Measurements from ENCODE around the gene HMGXB4. TPM values are rescaled to one million over a fixed set of nuclear protein-coding genes. Genes with fewer than 3 reads are reported as not detected.

The HMGXB4 gene
- total RNA-seq, 2 experiments from 2014 or later: 41.4 to 44.1 TPM

DNA sequence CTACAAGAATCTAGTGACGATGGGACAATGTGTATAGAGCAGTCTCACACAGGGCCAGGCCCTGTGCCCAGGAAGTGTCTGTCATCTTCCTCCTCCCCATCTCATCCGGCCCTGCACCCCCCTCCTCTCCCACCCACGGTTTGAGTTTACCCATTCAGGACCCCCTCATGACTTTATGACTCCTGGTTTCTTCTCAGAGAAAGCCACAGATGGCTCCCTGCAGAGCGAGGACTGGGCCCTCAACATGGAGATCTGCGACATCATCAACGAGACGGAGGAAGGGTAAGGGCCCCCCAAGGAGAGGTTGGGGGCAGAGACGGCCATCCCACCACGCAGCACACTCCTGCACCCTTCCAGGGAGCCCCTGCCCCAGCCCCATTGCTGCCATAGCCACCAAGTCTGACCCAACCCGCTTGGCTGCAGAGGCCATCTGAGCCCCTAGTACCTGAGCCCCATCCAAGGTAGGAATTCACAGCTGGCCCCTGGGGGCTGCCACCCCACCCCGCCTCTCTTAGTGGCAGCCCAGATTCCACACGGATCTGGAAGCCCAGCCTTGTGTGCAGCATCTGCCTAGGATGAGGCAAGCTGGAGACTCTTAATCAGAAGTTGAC lies 60.5 kb downstream of the HMGXB4 start:
- no peaks in the 10 kb centered on the region for H3K27me3 ChIP-seq (ENCODE audit: control insufficient read depth in 1 of 2, insufficient read depth in 2 of 2, low read length in 2 of 2)
- H3K36me3 ChIP-seq (ENCODE audit: insufficient read depth, low read length): peaks cover 53% of the 10 kb centered on the region
- H3K27ac ChIP-seq (ENCODE audit: low read depth in 1 of 2, low read length in 2 of 2): no peak overlapping the region
- ChIA-PET POLR2A (interaction anchor here (1.1 kb wide), 1 partner anchor 19 kb away, joined by 3 read pairs; no protein-coding TSS in a partner anchor), CTCF (no interaction called here)
- DNase-seq (no peak), ATAC-seq (ENCODE audit: poor library complexity) (no peak)
- Mint-ChIP-seq H3K4me3 (no peak overlapping the region), H3K27me3 (no peaks in the 10 kb centered on the region), H3K36me3 (ENCODE audit: low read depth) (peaks cover 36% of the 10 kb centered on the region), H3K9me3 (no peaks in the 10 kb centered on the region), H3K4me1 (ENCODE audit: low read depth) (peaks cover 27% of the 10 kb centered on the region), H3K27ac (no peak overlapping the region)
- peaks cover 35% of the 10 kb centered on the region for H3K4me1 ChIP-seq (ENCODE audit: insufficient read depth, low read length)
- H3K4me3 ChIP-seq (ENCODE audit: low read length): no peak overlapping the region
- TF ChIP-seq, protein P1, sequence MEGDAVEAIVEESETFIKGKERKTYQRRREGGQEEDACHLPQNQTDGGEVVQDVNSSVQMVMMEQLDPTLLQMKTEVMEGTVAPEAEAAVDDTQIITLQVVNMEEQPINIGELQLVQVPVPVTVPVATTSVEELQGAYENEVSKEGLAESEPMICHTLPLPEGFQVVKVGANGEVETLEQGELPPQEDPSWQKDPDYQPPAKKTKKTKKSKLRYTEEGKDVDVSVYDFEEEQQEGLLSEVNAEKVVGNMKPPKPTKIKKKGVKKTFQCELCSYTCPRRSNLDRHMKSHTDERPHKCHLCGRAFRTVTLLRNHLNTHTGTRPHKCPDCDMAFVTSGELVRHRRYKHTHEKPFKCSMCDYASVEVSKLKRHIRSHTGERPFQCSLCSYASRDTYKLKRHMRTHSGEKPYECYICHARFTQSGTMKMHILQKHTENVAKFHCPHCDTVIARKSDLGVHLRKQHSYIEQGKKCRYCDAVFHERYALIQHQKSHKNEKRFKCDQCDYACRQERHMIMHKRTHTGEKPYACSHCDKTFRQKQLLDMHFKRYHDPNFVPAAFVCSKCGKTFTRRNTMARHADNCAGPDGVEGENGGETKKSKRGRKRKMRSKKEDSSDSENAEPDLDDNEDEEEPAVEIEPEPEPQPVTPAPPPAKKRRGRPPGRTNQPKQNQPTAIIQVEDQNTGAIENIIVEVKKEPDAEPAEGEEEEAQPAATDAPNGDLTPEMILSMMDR (IDR thresholded peaks at IDR 0.05): no peak
- H3K9me3 ChIP-seq (ENCODE audit: control insufficient read depth in 1 of 2, insufficient read depth in 1 of 2, low read length in 2 of 2): no peaks in the 10 kb centered on the region
- intact Hi-C loops (cut with DNase I, micrococcal nuclease): no loop called here

DNA sequence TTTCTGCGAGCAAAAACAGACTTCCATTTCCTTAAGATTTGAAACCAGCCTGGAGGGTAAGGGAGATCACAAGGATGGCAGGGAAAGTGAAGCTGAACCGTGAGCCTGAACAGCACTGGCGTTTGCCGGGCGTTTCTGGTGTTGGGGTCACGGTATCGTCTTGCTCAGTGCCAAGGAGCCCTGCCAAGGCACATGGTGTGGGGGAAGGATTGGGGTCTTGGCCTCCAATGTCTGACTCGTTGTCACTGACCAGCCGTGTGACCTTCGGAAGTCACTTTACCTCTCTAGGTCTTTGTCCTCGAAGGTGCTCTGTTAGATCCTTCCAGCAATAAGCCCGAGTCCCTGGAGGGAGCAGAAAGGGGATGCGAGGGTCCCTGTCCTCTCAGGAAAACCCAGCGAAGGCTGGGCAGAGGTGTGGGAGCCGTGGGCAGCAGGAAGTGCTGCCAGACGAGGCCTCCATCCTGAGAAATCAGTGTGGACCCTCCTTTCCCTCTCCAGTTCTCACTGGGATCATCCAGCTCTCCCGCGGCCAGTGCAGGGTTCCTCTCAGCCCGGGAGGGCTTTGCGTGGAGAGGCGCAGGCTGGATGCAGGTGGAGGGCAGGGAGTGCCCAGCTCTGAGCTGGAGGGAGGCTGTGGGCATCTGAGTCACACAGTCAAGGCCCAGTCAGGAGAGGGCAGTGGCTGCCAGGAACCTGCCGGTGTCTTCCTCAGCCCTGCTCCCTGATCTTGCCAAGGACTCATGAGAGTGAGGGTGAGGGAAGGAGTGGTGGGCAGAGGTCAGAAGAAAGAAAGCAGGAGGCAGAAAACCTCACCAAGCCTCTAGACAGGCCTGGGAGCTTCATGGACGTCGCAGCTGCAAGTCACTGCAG lies 61.3 kb downstream of the HMGXB4 start:
- no peaks in the 10 kb centered on the region for H3K27me3 Mint-ChIP-seq
- no peak overlapping the region for H3K27ac Mint-ChIP-seq
- TF ChIP-seq, protein P1 (IDR thresholded peaks at IDR 0.05): no peak
- H3K4me3 Mint-ChIP-seq: no peak overlapping the region
- no peaks in the 10 kb centered on the region for H3K9me3 Mint-ChIP-seq
- Histone ChIP-seq H3K9me3 (ENCODE audit: control insufficient read depth in 1 of 2, insufficient read depth in 1 of 2, low read length in 2 of 2) (no peaks in the 10 kb centered on the region), H3K4me3 (ENCODE audit: low read length) (no peak overlapping the region), H3K27ac (ENCODE audit: low read depth in 1 of 2, low read length in 2 of 2) (no peak overlapping the region), H3K4me1 (ENCODE audit: insufficient read depth, low read length) (peaks cover 28% of the 10 kb centered on the region), H3K36me3 (ENCODE audit: insufficient read depth, low read length) (peaks cover 60% of the 10 kb centered on the region), H3K27me3 (ENCODE audit: control insufficient read depth in 1 of 2, insufficient read depth in 2 of 2, low read length in 2 of 2) (no peaks in the 10 kb centered on the region)
- POLR2A ChIA-PET: no interaction called here
- CTCF ChIA-PET: no interaction called here
- intact Hi-C loops (cut with DNase I, micrococcal nuclease): no loop called here
- DNase-seq (no peak), ATAC-seq (ENCODE audit: poor library complexity) (no peak)
- H3K4me1 Mint-ChIP-seq (ENCODE audit: low read depth): peaks cover 20% of the 10 kb centered on the region
- H3K36me3 Mint-ChIP-seq (ENCODE audit: low read depth): peaks cover 44% of the 10 kb centered on the region

DNA sequence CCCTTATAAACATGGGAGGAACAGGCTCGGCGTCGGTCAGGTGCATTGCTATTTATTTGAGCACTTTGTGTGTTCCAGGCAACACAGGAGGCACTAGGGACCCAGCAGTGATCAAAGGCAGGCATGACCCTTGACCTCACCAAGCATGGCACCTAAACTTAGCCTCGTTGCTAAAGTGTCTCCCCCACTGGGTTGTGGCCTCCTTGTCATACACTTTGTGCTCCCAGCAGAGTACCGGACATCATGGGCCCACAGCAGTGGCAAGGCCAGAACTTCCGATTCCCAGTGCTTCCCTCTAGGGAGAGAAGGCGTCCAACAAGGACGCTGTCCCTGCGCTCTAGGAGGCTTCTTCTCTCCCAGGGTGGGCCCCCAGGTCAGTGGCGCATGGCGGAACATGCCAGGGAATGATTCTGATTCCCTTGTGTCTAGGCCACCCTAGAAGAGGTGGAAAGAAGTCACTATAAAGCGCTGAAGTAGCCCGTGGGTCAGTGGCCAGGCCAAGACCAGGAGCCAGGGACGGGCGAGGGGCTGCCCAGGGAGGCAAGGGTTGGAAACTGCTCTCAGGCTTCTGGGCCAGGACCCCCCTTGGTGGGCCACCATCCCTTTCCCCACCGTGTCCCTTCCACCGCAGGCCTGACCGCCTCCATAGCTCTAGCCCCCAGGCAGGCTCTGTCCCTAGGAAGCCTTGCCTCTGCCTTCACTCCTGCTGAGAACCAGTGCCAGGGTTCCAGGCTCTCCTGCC lies 62.1 kb downstream of the HMGXB4 start:
- no peaks in the 10 kb centered on the region for H3K27me3 ChIP-seq (ENCODE audit: control insufficient read depth in 1 of 2, insufficient read depth in 2 of 2, low read length in 2 of 2)
- intact Hi-C loops (cut with DNase I, micrococcal nuclease): no loop called here
- no peaks in the 10 kb centered on the region for H3K9me3 ChIP-seq (ENCODE audit: control insufficient read depth in 1 of 2, insufficient read depth in 1 of 2, low read length in 2 of 2)
- CTCF ChIA-PET: no interaction called here
- peaks cover 20% of the 10 kb centered on the region for H3K4me1 ChIP-seq (ENCODE audit: insufficient read depth, low read length)
- Mint-ChIP-seq H3K4me3 (no peak overlapping the region), H3K9me3 (no peaks in the 10 kb centered on the region), H3K27me3 (no peaks in the 10 kb centered on the region), H3K4me1 (ENCODE audit: low read depth) (peaks cover 12% of the 10 kb centered on the region), H3K27ac (no peak overlapping the region), H3K36me3 (ENCODE audit: low read depth) (peaks cover 52% of the 10 kb centered on the region)
- H3K27ac ChIP-seq (ENCODE audit: low read depth in 1 of 2, low read length in 2 of 2): no peak overlapping the region
- H3K36me3 ChIP-seq (ENCODE audit: insufficient read depth, low read length): peaks cover 67% of the 10 kb centered on the region
- H3K4me3 ChIP-seq (ENCODE audit: low read length): no peak overlapping the region
- ATAC-seq (ENCODE audit: poor library complexity) (no peak), DNase-seq (no peak)
- TF ChIP-seq, protein P1 (IDR thresholded peaks at IDR 0.05): no peak
- POLR2A ChIA-PET: interaction anchor here (1.2 kb wide), 1 partner anchor 13 kb away, joined by 5 read pairs; no protein-coding TSS in a partner anchor
